ENCODE data around the gene NHEJ1.
A peak's percentile ranks its signal among the peaks of the same experiment; 100 is the strongest.

DNA sequence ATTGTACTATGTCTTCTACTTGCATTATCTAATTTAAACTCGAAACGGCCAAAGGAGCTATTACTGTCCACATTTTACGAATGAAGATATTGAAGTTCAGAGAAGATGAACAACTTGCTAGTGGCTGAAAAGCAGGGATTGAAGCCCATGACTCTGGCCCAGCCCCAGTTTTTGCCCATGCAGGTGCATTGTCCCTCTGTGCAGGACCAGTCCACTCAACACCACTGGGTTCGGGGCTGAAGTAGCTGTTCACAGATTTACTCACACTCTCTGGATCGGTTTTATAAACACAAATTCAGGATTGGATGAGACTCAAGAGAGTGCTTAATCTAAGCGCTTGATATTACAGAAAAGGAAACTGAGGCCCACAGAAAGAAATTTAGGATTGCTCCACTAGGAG is 98.5 kb downstream of the NHEJ1 start:
- TF ChIP-seq ZNF274 (IDR thresholded peaks at IDR 0.05; ENCODE audit: low read depth, low read length) (no peak), YY1 (IDR thresholded peaks at IDR 0.05; ENCODE audit: insufficient read depth, insufficient read length) (no peak), SUZ12 (IDR thresholded peaks at IDR 0.05; ENCODE audit: extremely low read depth, insufficient read depth, insufficient read length) (peak; percentile 14)
